HCT116 (cell line): ENCODE measurements around the gene ANKRD22. TPM values are rescaled to one million over a fixed set of nuclear protein-coding genes. Genes with fewer than 3 reads are reported as not detected.

Experiments
- ATAC-seq: fragments of 200-7000 bp; cut with Tn5 transposase; 2 replicates; pipeline ENCODE4 v1.9.1; 2020; ENCODE audit warnings: mild to moderate bottlenecking, moderate library complexity
- BruUV-seq: library from RNA; stranded (reverse); fragments of 400-500 nt; replicated peaks from 2 replicates; lab custom pipeline; 2021; lab: Mats Ljungman, UMichigan
- CTCF ChIA-PET: fragments of 300-600 bp; sonication (Branson Sonifier 250); formaldehyde crosslinking; loops from one replicate; lab custom pipeline; 2021; ENCODE audit warnings: antibody characterized with exemption; lab: Charles Lee
- POLR2A ChIA-PET: fragments of 300-600, 350-600 bp; sonication (Branson Sonifier 250); formaldehyde crosslinking; loops from one replicate; lab custom pipeline; 2021; ENCODE audit warnings: antibody characterized with exemption; lab: Charles Lee
- RAD21 ChIA-PET, 2 experiments: fragments of 300-600 bp; sonication (Branson Sonifier 250); formaldehyde crosslinking; loops; one replicate each; lab custom pipeline; 2023; ENCODE audit warnings: low total read pairs in 2 of 2; ENCODE audit not compliant: uncharacterized antibody in 2 of 2, unreplicated experiment in 2 of 2, low non-redundant PET in 1 of 2; lab: Charles Lee
- DNase-seq: peaks from one replicate; pipeline ENCODE4 v3.0.0-alpha.2; 2010; ENCODE audit warnings: low read depth, low spot score
- H2AFZ ChIP-seq: fragments of 200-600 bp; shearing (Covaris generic), sonication (generic); 2 replicates; pipeline ENCODE4 v1.6.1; 2017; ENCODE audit warnings: low read depth, mixed run types, mixed read lengths, antibody characterized with exemption, low read length; ENCODE audit not compliant: poor library complexity, severe bottlenecking
- H3K27ac ChIP-seq: 2 replicates; pipeline ENCODE4 v1.5.1; 2012; ENCODE audit warnings: low read depth, low read length
- H3K27me3 ChIP-seq: fragments of 200-600 bp; sonication (generic); 2 replicates; pipeline ENCODE4 v1.6.1; 2016; ENCODE audit warnings: mixed run types, low read length, mixed read lengths; ENCODE audit not compliant: insufficient read depth
- H3K36me3 ChIP-seq, 2 experiments: fragments of 200-500 bp in 1 of 2; fragments of 200-600 bp in 1 of 2; sonication (Bioruptor generic) in 1 of 2; sonication (generic) in 1 of 2; 2 replicates each; pipeline versions ENCODE4 v1.5.1 to v1.6.1; 2014 to 2016; ENCODE audit warnings: low read length in 2 of 2, inconsistent platforms in 1 of 2, mixed read lengths in 1 of 2, mixed run types in 1 of 2; ENCODE audit not compliant: insufficient read depth in 2 of 2, control insufficient read depth in 1 of 2
- H3K4me1 ChIP-seq, 2 experiments: fragments of 200-600 bp in 1 of 2; sonication (generic) in 1 of 2; 2 replicates each; pipeline versions ENCODE4 v1.5.1 to v1.6.1; 2012 to 2017; ENCODE audit warnings: low read length in 2 of 2, inconsistent platforms in 1 of 2, mild to moderate bottlenecking in 1 of 2, mixed read lengths in 1 of 2, mixed run types in 1 of 2, moderate library complexity in 1 of 2; ENCODE audit not compliant: insufficient read depth in 2 of 2, control insufficient read depth in 1 of 2
- H3K4me2 ChIP-seq: fragments of 200-600 bp; sonication (generic); 2 replicates; pipeline ENCODE4 v1.6.1; 2017; ENCODE audit warnings: mixed run types, low read length, mixed read lengths
- H3K4me3 ChIP-seq, 2 experiments: fragments of 200-600 bp in 1 of 2; sonication (generic) in 1 of 2; replicated peaks in 1 of 2; 2 replicates each; pipeline ENCODE4 v1.5.1; 2011 to 2016; ENCODE audit warnings: low read length in 2 of 2, control low read depth in 1 of 2, low read depth in 1 of 2, mild to moderate bottlenecking in 1 of 2, mixed read lengths in 1 of 2, mixed run types in 1 of 2
- H3K79me2 ChIP-seq: fragments of 200-600 bp; sonication (generic); 2 replicates; pipeline ENCODE4 v1.6.1; 2017; ENCODE audit warnings: mild to moderate bottlenecking, mixed run types, low read length, moderate library complexity, mixed read lengths; ENCODE audit not compliant: insufficient read depth
- H3K9ac ChIP-seq: fragments of 200-600 bp; sonication (generic); 2 replicates; pipeline ENCODE4 v1.6.1; 2016; ENCODE audit warnings: low read length, mixed read lengths
- H3K9me2 ChIP-seq: fragments of 200-600 bp; sonication (generic), shearing (Covaris generic); 2 replicates; pipeline ENCODE4 v1.6.1; 2017; ENCODE audit warnings: mixed run types, mild to moderate bottlenecking, moderate library complexity; ENCODE audit not compliant: insufficient read depth
- H3K9me3 ChIP-seq, 2 experiments: fragments of 200-500 bp in 1 of 2; fragments of 200-600 bp in 1 of 2; sonication (Bioruptor generic) in 1 of 2; sonication (generic) in 1 of 2; 2 replicates each; pipeline ENCODE4 v1.6.1; 2014 to 2017; ENCODE audit warnings: low read length in 2 of 2, mixed read lengths in 2 of 2, inconsistent platforms in 1 of 2, low read depth in 1 of 2, mild to moderate bottlenecking in 1 of 2, mixed run types in 1 of 2, moderate library complexity in 1 of 2; ENCODE audit not compliant: control insufficient read depth in 1 of 2, insufficient read depth in 1 of 2
- H4K20me1 ChIP-seq: fragments of 200-600 bp; sonication (generic), shearing (Covaris generic); 2 replicates; pipeline ENCODE4 v1.6.1; 2017; ENCODE audit warnings: mixed run types, mild to moderate bottlenecking, moderate library complexity; ENCODE audit not compliant: insufficient read depth
- CBX3 ChIP-seq: IDR thresholded peaks from 2 replicates; pipeline ENCODE4 v1.6.1; 2012; ENCODE audit warnings: low read depth
- CEBPB ChIP-seq: IDR thresholded peaks from 2 replicates; pipeline ENCODE4 v1.6.1; 2012; ENCODE audit warnings: low read depth
- FOSL1 ChIP-seq: IDR thresholded peaks from 2 replicates; pipeline ENCODE4 v1.6.1; 2012; ENCODE audit warnings: low read depth
- JUND ChIP-seq: IDR thresholded peaks from 2 replicates; pipeline ENCODE4 v1.6.1; 2012
- MAX ChIP-seq: IDR thresholded peaks from 2 replicates; pipeline ENCODE4 v1.6.1; 2012
- SP1 ChIP-seq: IDR thresholded peaks from 2 replicates; pipeline ENCODE4 v1.6.1; 2012; ENCODE audit warnings: low read depth
- ZFX ChIP-seq: fragments of 450-650 bp; IDR thresholded peaks from 2 replicates; pipeline ENCODE4 v1.6.1; 2017
- intact Hi-C: fragments of 100-400 bp; cut with micrococcal nuclease; formaldehyde crosslinking; loops from 2 replicates; pipeline ENCODE4 v1.10.0; 2022
- total RNA-seq: library from RNA; stranded (reverse); gene quantifications from one replicate; pipeline ENCODE4 v1.2.1, GENCODE V29; 2021; ENCODE audit not compliant: unreplicated experiment
- TF ChIP-seq, protein P1 (sequence below): IDR thresholded peaks from 2 replicates; pipeline ENCODE4 v1.6.1; 2011; ENCODE audit warnings: mild to moderate bottlenecking, low read length, moderate library complexity; ENCODE audit not compliant: insufficient replicate concordance; ENCODE audit errors: extremely low read depth

Gene ANKRD22
- total RNA-seq, 1 experiment from 2014 or later, result 2.3 TPM

DNA sequence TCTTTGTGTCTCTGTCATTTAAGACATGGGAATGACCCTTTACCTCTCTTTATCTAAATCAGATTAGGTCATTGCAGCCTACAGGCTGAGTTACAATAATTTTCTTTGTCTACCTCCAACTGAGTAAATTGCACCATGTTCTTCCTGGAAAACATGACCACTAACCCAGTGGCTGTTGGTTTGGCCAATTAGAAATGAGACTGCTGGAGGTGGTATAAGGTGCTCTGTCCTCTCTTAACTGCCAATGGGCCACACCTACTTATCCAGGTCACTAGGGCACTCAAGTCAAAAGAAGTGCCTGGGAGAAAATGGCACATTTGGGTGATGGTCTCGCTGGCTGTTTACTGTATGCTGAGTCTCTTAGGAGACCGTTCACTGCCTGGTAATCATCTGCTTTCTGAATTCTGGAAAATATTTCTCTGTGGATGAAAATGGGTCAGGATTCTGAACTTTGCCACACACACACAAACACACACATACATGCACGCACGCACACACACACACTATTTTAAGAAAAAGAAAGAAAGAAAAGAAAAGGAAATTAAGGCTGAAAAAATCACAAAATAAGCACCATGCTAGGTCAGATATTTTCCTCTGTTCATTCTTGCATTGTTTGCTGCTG is 44.8 kb upstream of the ANKRD22 start:
- H3K4me2 ChIP-seq, result peak overlapping the region; percentile 70
- ATAC-seq (peak; percentile 48), DNase-seq (peak; percentile 70)
- H4K20me1 ChIP-seq, result no peaks in the 10 kb centered on the region
- ChIA-PET RAD21 (no interaction called here), CTCF (interaction anchor here (1.3 kb wide), 1 partner anchor 60 kb away, joined by 3 read pairs; no protein-coding TSS in a partner anchor), POLR2A (no interaction called here)
- H3K4me1 ChIP-seq, result peaks cover 32 to 64% of the 10 kb centered on the region in 2 experiments
- peaks cover 4% of the 10 kb centered on the region; the same call in 1 of the 2 replicates for H3K79me2 ChIP-seq
- peak overlapping the region in 1 of 2 experiments; percentile 36; a peak in 2 of 4 replicates for H3K4me3 ChIP-seq
- peak overlapping the region; percentile 70 for H3K27ac ChIP-seq
- no peaks in the 10 kb centered on the region for H3K9me3 ChIP-seq
- H3K9ac ChIP-seq, result peak overlapping the region; percentile 54
- BruUV-seq, result no TSS peak
- H2AFZ ChIP-seq, result no peak overlapping the region
- no peaks in the 10 kb centered on the region for H3K36me3 ChIP-seq
- intact Hi-C loops, result no loop called here
- no peaks in the 10 kb centered on the region for H3K27me3 ChIP-seq
- no peaks in the 10 kb centered on the region for H3K9me2 ChIP-seq
- peak; percentile 29; the same call in 1 of the 2 replicates for TF ChIP-seq JUND
- peak; percentile 46; the same call in 1 of the 2 replicates for TF ChIP-seq SP1
- peak; percentile 50; the same call in 1 of the 2 replicates for TF ChIP-seq CBX3
- TF ChIP-seq MAX, result peak; percentile 55
- peak; percentile 27; the same call in 1 of the 2 replicates for TF ChIP-seq FOSL1
- TF ChIP-seq, protein P1, sequence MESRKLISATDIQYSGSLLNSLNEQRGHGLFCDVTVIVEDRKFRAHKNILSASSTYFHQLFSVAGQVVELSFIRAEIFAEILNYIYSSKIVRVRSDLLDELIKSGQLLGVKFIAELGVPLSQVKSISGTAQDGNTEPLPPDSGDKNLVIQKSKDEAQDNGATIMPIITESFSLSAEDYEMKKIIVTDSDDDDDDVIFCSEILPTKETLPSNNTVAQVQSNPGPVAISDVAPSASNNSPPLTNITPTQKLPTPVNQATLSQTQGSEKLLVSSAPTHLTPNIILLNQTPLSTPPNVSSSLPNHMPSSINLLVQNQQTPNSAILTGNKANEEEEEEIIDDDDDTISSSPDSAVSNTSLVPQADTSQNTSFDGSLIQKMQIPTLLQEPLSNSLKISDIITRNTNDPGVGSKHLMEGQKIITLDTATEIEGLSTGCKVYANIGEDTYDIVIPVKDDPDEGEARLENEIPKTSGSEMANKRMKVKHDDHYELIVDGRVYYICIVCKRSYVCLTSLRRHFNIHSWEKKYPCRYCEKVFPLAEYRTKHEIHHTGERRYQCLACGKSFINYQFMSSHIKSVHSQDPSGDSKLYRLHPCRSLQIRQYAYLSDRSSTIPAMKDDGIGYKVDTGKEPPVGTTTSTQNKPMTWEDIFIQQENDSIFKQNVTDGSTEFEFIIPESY, result no peak
- TF ChIP-seq ZFX, result no peak
- TF ChIP-seq CEBPB, result peak; percentile 61; the same call in 1 of the 2 replicates
